Endodermal cell (in vitro differentiated cells): Measurements from ENCODE around the gene RBM5. TPM values are rescaled to one million over a fixed set of nuclear protein-coding genes. Genes with fewer than 3 reads are reported as not detected.

Source experiments
- DNase-seq: peaks from one replicate; pipeline ENCODE4 v3.0.0-alpha.2; 2017
- H3K27ac ChIP-seq: 2 replicates; pipeline ENCODE4 v1.5.1; 2013; ENCODE audit warnings: mild to moderate bottlenecking, low read depth, low read length, moderate library complexity
- H3K27me3 ChIP-seq: 2 replicates; pipeline ENCODE4 v1.6.1; 2013; ENCODE audit warnings: mild to moderate bottlenecking, low read length, moderate library complexity; ENCODE audit not compliant: insufficient read depth, control insufficient read depth, poor library complexity, severe bottlenecking
- H3K36me3 ChIP-seq: 2 replicates; pipeline ENCODE4 v1.7.0; 2013; ENCODE audit warnings: mild to moderate bottlenecking, low read length, moderate library complexity; ENCODE audit not compliant: control insufficient read depth, insufficient read depth
- H3K4me1 ChIP-seq: one replicate; pipeline ENCODE4 v1.7.0; 2013; ENCODE audit warnings: low read length; ENCODE audit not compliant: control insufficient read depth, insufficient read depth
- H3K4me3 ChIP-seq: 2 replicates; pipeline ENCODE4 v1.5.1; 2013; ENCODE audit warnings: mild to moderate bottlenecking, low read length, moderate library complexity
- H3K9ac ChIP-seq: 2 replicates; pipeline ENCODE4 v1.6.1; 2013; ENCODE audit warnings: mild to moderate bottlenecking, low read length, moderate library complexity; ENCODE audit not compliant: poor library complexity, severe bottlenecking; ENCODE audit errors: extremely low read depth
- H3K9me3 ChIP-seq: 2 replicates; pipeline ENCODE4 v1.6.1; 2013; ENCODE audit warnings: mild to moderate bottlenecking, low read length, moderate library complexity; ENCODE audit not compliant: control insufficient read depth
- H3K27ac Mint-ChIP-seq: 2 replicates; pipeline ENCODE4 v1.8.0; 2020; ENCODE audit warnings: mixed read lengths
- H3K27me3 Mint-ChIP-seq: 2 replicates; pipeline ENCODE4 v1.8.0; 2021; ENCODE audit warnings: mild to moderate bottlenecking, mixed read lengths; ENCODE audit not compliant: insufficient read depth
- H3K36me3 Mint-ChIP-seq: 2 replicates; pipeline ENCODE4 v1.8.0; 2020; ENCODE audit warnings: low read depth, mixed read lengths
- H3K4me1 Mint-ChIP-seq: 2 replicates; pipeline ENCODE4 v1.8.0; 2020; ENCODE audit warnings: mixed read lengths
- H3K4me3 Mint-ChIP-seq: 2 replicates; pipeline ENCODE4 v1.8.0; 2020; ENCODE audit warnings: mild to moderate bottlenecking, moderate library complexity, mixed read lengths
- H3K9me3 Mint-ChIP-seq: 2 replicates; pipeline ENCODE4 v1.8.0; 2020; ENCODE audit warnings: mild to moderate bottlenecking, mixed read lengths
- WGBS, 2 experiments: methylation state at CpG; one replicate each; pipeline versions ENCODE4 v1.1.5 to v1.1.7; 2013; ENCODE audit warnings: missing lambda C conversion rate in 2 of 2, mixed read lengths in 1 of 2; ENCODE audit not compliant: insufficient coverage in 1 of 2, insufficient read length in 1 of 2; 5-methylcytosine and 5-hydroxymethylcytosine counted together
- total RNA-seq, 2 donors: library from RNA; stranded (reverse); fragmentation: NEBNext Ultra II Directional in 1 of 2; extraction: Animal tissue kit (Norgen Biotek cat#: 25700) in 1 of 2; gene quantifications; 2 replicates in 1 of 2; 3 replicates in 1 of 2; pipeline ENCODE4 v1.2.1, GENCODE V29; 2021
- TF ChIP-seq, protein P1 (sequence below): fragments of 200-600 bp; sonication (generic); conservative IDR thresholded peaks from 2 replicates; pipeline ENCODE4 v1.5.0; 2021; ENCODE audit warnings: antibody characterized with exemption, mild to moderate bottlenecking

Gene RBM5
- total RNA-seq, 2 donors from 2014 or later = 153 to 166 TPM

DNA sequence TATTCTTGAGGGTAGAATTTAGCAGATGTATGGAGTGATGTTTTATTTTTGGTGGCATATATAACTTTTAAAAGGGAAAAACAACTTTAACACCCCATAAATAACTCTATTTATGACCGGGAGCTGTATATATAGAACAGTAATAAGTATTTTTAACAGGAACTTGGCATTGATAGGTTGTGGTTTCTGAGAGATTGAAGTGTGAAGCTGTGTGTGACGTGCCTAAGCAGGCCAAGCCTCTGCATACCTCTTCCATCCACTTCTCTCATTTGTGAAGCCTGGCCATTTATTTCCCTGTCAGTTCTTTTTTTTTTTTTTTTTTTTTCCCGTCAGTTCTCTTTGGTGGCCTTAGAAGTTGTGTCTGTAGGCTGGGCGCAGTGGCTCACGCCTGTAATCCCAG lies 23.0 kb downstream of the RBM5 start:
- H3K27ac Mint-ChIP-seq = no peak overlapping the region
- WGBS, 2 experiments = 100% methylated on average over 2 to 3 of the region's 5 CpGs
- H3K9me3 Mint-ChIP-seq = no peaks in the 10 kb centered on the region

GRCh38 chr3:50112462-50112861 lies 23.7 kb downstream of the RBM5 start:
- no peak for DNase-seq
- no peaks in the 10 kb centered on the region for H3K27me3 Mint-ChIP-seq
- H3K9ac ChIP-seq = no peak overlapping the region
- WGBS, 2 experiments = 97 to 100% methylated on average over 1 to 3 of the region's 3 CpGs
- H3K4me1 Mint-ChIP-seq = no peaks in the 10 kb centered on the region
- no peak overlapping the region for H3K4me3 Mint-ChIP-seq
- TF ChIP-seq, protein P1, sequence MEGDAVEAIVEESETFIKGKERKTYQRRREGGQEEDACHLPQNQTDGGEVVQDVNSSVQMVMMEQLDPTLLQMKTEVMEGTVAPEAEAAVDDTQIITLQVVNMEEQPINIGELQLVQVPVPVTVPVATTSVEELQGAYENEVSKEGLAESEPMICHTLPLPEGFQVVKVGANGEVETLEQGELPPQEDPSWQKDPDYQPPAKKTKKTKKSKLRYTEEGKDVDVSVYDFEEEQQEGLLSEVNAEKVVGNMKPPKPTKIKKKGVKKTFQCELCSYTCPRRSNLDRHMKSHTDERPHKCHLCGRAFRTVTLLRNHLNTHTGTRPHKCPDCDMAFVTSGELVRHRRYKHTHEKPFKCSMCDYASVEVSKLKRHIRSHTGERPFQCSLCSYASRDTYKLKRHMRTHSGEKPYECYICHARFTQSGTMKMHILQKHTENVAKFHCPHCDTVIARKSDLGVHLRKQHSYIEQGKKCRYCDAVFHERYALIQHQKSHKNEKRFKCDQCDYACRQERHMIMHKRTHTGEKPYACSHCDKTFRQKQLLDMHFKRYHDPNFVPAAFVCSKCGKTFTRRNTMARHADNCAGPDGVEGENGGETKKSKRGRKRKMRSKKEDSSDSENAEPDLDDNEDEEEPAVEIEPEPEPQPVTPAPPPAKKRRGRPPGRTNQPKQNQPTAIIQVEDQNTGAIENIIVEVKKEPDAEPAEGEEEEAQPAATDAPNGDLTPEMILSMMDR = no peak
- no peak overlapping the region for H3K4me3 ChIP-seq
- peaks cover 96% of the 10 kb centered on the region for H3K36me3 ChIP-seq
- H3K36me3 Mint-ChIP-seq = peaks cover 88% of the 10 kb centered on the region
- no peaks in the 10 kb centered on the region for H3K9me3 ChIP-seq
- no peaks in the 10 kb centered on the region for H3K27me3 ChIP-seq
- no peaks in the 10 kb centered on the region for H3K4me1 ChIP-seq
- H3K27ac ChIP-seq = no peak overlapping the region
- H3K27ac Mint-ChIP-seq = no peak overlapping the region
- H3K9me3 Mint-ChIP-seq = no peaks in the 10 kb centered on the region

More for the DNA sequence above, 23.0 kb downstream of the RBM5 start:
- peaks cover 88% of the 10 kb centered on the region for H3K36me3 Mint-ChIP-seq
- H3K4me3 Mint-ChIP-seq = no peak overlapping the region
- no peak overlapping the region for H3K9ac ChIP-seq
- no peak overlapping the region for H3K4me3 ChIP-seq
- peaks cover 97% of the 10 kb centered on the region for H3K36me3 ChIP-seq
- DNase-seq = no peak
- no peak overlapping the region for H3K27ac ChIP-seq
- H3K27me3 ChIP-seq = no peaks in the 10 kb centered on the region
- H3K4me1 ChIP-seq = no peaks in the 10 kb centered on the region
- no peaks in the 10 kb centered on the region for H3K4me1 Mint-ChIP-seq
- no peaks in the 10 kb centered on the region for H3K27me3 Mint-ChIP-seq
- TF ChIP-seq, protein P1 = no peak
- no peaks in the 10 kb centered on the region for H3K9me3 ChIP-seq

GRCh38 chr3:50117120-50117519 lies 28.4 kb downstream of the RBM5 start:
- H3K36me3 Mint-ChIP-seq = peaks cover 67% of the 10 kb centered on the region
- H3K36me3 ChIP-seq = peaks cover 85% of the 10 kb centered on the region
- WGBS, 2 experiments = 95 to 97% methylated on average over 7 to 8 of the region's 8 CpGs

More at GRCh38 chr3:50117120-50117519, 28.4 kb downstream of the RBM5 start:
- Histone ChIP-seq H3K9ac (no peak overlapping the region), H3K9me3 (no peaks in the 10 kb centered on the region), H3K27ac (no peak overlapping the region), H3K27me3 (no peaks in the 10 kb centered on the region), H3K4me1 (no peaks in the 10 kb centered on the region), H3K4me3 (no peak overlapping the region)
- no peak overlapping the region for H3K4me3 Mint-ChIP-seq
- no peak for DNase-seq
- H3K27ac Mint-ChIP-seq = no peak overlapping the region
- TF ChIP-seq, protein P1 = no peak
- no peaks in the 10 kb centered on the region for H3K27me3 Mint-ChIP-seq
- no peaks in the 10 kb centered on the region for H3K4me1 Mint-ChIP-seq
- H3K9me3 Mint-ChIP-seq = no peaks in the 10 kb centered on the region
